Caco-2 (cell line): ENCODE data around the gene UBE2E2. TPM values are rescaled to one million over a fixed set of nuclear protein-coding genes. Genes with fewer than 3 reads are reported as not detected.

ENCODE experiments used
- Bru-seq: library from RNA; stranded (reverse); fragments of 400-500 nt; gene quantifications from one replicate; lab custom pipeline; 2021; lab: Mats Ljungman, UMichigan
- BruChase-seq, 2 experiments: library from RNA; stranded (reverse); fragments of 400-500 nt; gene quantifications; one replicate each; lab custom pipeline; 2021; lab: Mats Ljungman, UMichigan
- BruUV-seq: library from RNA; stranded (reverse); fragments of 400-500 nt; replicated peaks from 2 replicates; lab custom pipeline; 2021; lab: Mats Ljungman, UMichigan
- CTCF ChIA-PET: fragments of 300-600 bp; sonication (Branson Sonifier 250); formaldehyde crosslinking; loops from one replicate; lab custom pipeline; 2022; ENCODE audit warnings: antibody characterized with exemption; lab: Charles Lee
- POLR2A ChIA-PET: fragments of 300-600 bp; sonication (Branson Sonifier 250); formaldehyde crosslinking; loops from one replicate; lab custom pipeline; 2022; ENCODE audit warnings: antibody characterized with exemption; lab: Charles Lee
- DNase-seq, 2 experiments: peaks; one replicate each; pipeline versions ENCODE4 v3.0.0 to v3.0.0-alpha.2; 2020 to 2022
- H3K27me3 ChIP-seq: replicated peaks from 2 replicates; pipeline ENCODE4 v1.6.0; 2011; ENCODE audit warnings: low read length; ENCODE audit not compliant: control insufficient read depth, insufficient read depth
- H3K36me3 ChIP-seq: 2 replicates; pipeline ENCODE4 v1.5.1; 2011; ENCODE audit warnings: low read length; ENCODE audit not compliant: control insufficient read depth, insufficient read depth
- H3K4me1 ChIP-seq: fragments of 250-450 bp; sonication (Bioruptor Pico); 2 replicates; pipeline ENCODE4 v1.5.1; 2020; ENCODE audit warnings: mild to moderate bottlenecking
- H3K4me3 ChIP-seq: 2 replicates; pipeline ENCODE4 v1.5.1; 2011; ENCODE audit warnings: low read depth, mild to moderate bottlenecking, control low read depth, low read length
- H3K9me3 ChIP-seq: fragments of 250-450 bp; sonication (Bioruptor Pico); 2 replicates; pipeline ENCODE4 v1.5.1; 2020; ENCODE audit warnings: mild to moderate bottlenecking, moderate library complexity
- H3K27ac Mint-ChIP-seq: one replicate; pipeline ENCODE4 v1.8.0; 2022; ENCODE audit warnings: mixed read lengths; ENCODE audit not compliant: unreplicated experiment
- H3K27me3 Mint-ChIP-seq: one replicate; pipeline ENCODE4 v1.8.0; 2022; ENCODE audit warnings: mixed read lengths; ENCODE audit not compliant: insufficient read depth, unreplicated experiment
- H3K36me3 Mint-ChIP-seq: one replicate; pipeline ENCODE4 v1.8.0; 2022; ENCODE audit warnings: mild to moderate bottlenecking, mixed read lengths; ENCODE audit not compliant: insufficient read depth, unreplicated experiment
- H3K4me1 Mint-ChIP-seq: one replicate; pipeline ENCODE4 v1.8.0; 2022; ENCODE audit warnings: low read depth, mixed read lengths; ENCODE audit not compliant: unreplicated experiment
- H3K4me3 Mint-ChIP-seq: one replicate; pipeline ENCODE4 v1.8.0; 2022; ENCODE audit warnings: mild to moderate bottlenecking, moderate library complexity, mixed read lengths; ENCODE audit not compliant: unreplicated experiment
- H3K9me3 Mint-ChIP-seq: one replicate; pipeline ENCODE4 v1.8.0; 2022; ENCODE audit warnings: mixed read lengths; ENCODE audit not compliant: unreplicated experiment
- intact Hi-C: fragments of 100-400 bp; cut with micrococcal nuclease; formaldehyde crosslinking; loops from one replicate; pipeline ENCODE4 v1.10.0; 2022; ENCODE audit not compliant: unreplicated experiment
- long read RNA-seq: library from polyadenylated mRNA; stranded (forward); transcript quantifications from one replicate; pipeline ENCODE4 v2.0.0, GENCODE V29; 2022
- total RNA-seq: library from RNA; stranded (reverse); gene quantifications from 2 replicates; pipeline ENCODE4 v1.2.3, GENCODE V29; 2022
- TF ChIP-seq, protein P1 (sequence below), 2 experiments: fragments of 200-600 bp in 1 of 2; IDR thresholded peaks; 1 replicate in 1 of 2; 2 replicates in 1 of 2; pipeline versions ENCODE4 v1.5.1 to v1.8.0; 2011 to 2022; ENCODE audit warnings: antibody characterized with exemption in 1 of 2, control low read depth in 1 of 2, inconsistent platforms in 1 of 2, low read depth in 1 of 2, low read length in 1 of 2, mild to moderate bottlenecking in 1 of 2, moderate library complexity in 1 of 2; ENCODE audit not compliant: insufficient read depth in 1 of 2, severe bottlenecking in 1 of 2, unreplicated experiment in 1 of 2

Gene UBE2E2
- total RNA-seq (67.5 and 83.8 TPM in 2 replicates), Bru-seq, nascent RNA (percentile 82 among the genes with signal in this experiment), BruChase-seq, experiment 1, labeled RNA remaining after a 2-hour chase (percentile 88 among the genes with signal in this experiment), BruChase-seq, experiment 2, labeled RNA remaining after a 6-hour chase (percentile 75 among the genes with signal in this experiment)
- long read RNA-seq, partial matches to known transcripts, result 2 of 5 reads
- long read RNA-seq, other reads (novel, unspliced or antisense), result 3 of 5 reads

DNA sequence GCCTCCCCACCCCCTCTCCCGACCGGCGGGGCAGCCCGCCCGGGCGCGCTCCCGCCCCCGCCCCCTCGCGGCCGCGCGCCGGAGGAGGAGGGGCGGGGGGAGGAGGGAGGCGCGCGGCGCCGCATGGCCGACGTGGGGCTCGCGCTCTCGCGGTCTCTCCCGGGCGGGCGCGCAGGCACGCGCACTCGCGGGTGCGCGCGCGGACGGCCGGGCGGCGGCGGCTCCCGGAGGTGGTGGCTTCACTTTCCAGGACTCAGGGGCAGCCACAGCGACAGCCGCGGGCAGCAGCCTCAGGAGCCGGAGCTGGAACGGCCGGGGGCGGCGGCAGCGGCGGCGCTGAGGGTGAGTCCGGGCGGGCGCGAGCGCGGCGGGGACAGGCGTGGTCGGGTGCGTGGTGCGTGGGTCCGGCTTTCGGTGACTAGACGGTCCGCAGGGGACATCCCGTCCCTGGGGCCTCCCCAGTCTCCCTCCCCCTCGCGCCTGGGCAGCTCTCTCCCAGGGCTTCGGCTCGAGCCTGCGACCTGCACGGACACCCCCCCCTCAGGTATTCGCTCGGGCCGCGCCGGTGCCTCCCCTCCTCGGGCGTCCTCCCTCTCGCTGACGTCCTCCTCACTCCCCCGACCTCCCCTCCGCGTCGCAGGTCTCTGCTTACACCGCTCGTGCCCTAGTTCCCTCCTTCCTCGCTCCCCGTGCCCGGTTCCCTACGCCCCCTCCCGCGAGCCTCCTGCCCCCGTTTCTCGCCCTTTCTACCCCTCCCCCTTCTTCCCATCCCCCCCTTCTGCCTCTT lies at the start of gene UBE2E2:
TSS of gene UBE2E2 (plus strand) at position 407 of the 787 bp plus-strand sequence.
- H3K9me3 ChIP-seq, result no peaks in the 10 kb centered on the region
- no peaks in the 10 kb centered on the region for H3K36me3 ChIP-seq
- peaks cover 15% of the 10 kb centered on the region for H3K4me1 ChIP-seq
- Mint-ChIP-seq H3K4me3 (peak within 1 kb of the TSS; percentile 87), H3K27me3 (no peaks in the 10 kb centered on the region), H3K4me1 (peaks cover 8% of the 10 kb centered on the region), H3K9me3 (no peaks in the 10 kb centered on the region), H3K36me3 (peaks cover 11% of the 10 kb centered on the region), H3K27ac (peak within 1 kb of the TSS; percentile 78)
- TF ChIP-seq, protein P1, sequence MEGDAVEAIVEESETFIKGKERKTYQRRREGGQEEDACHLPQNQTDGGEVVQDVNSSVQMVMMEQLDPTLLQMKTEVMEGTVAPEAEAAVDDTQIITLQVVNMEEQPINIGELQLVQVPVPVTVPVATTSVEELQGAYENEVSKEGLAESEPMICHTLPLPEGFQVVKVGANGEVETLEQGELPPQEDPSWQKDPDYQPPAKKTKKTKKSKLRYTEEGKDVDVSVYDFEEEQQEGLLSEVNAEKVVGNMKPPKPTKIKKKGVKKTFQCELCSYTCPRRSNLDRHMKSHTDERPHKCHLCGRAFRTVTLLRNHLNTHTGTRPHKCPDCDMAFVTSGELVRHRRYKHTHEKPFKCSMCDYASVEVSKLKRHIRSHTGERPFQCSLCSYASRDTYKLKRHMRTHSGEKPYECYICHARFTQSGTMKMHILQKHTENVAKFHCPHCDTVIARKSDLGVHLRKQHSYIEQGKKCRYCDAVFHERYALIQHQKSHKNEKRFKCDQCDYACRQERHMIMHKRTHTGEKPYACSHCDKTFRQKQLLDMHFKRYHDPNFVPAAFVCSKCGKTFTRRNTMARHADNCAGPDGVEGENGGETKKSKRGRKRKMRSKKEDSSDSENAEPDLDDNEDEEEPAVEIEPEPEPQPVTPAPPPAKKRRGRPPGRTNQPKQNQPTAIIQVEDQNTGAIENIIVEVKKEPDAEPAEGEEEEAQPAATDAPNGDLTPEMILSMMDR (IDR thresholded peaks at IDR 0.05; ENCODE audit: insufficient read depth in 1 of 2, low read depth in 1 of 2, low read length in 1 of 2, severe bottlenecking in 1 of 2, unreplicated experiment in 1 of 2), result no peak
- H3K27me3 ChIP-seq, result no peaks in the 10 kb centered on the region
- no TSS peak for BruUV-seq
- ChIA-PET CTCF (interaction anchor here (1.0 kb wide), 1 partner anchor 8 kb away, joined by 3 read pairs; no protein-coding TSS in a partner anchor), POLR2A (no interaction called here)
- peak within 1 kb of the TSS; percentile 92 for H3K4me3 ChIP-seq
- intact Hi-C loops, result loop anchor here (1.0 kb wide), 2 partner anchors 15 to 16 kb away; no protein-coding TSS in a partner anchor
- peak; percentile 75 to 85 for DNase-seq

GRCh38 chr3:23153436-23153835 lies 49.7 kb upstream of the UBE2E2 start:
- Mint-ChIP-seq H3K36me3 (no peaks in the 10 kb centered on the region), H3K27ac (no peak overlapping the region), H3K27me3 (peaks cover 3% of the 10 kb centered on the region), H3K9me3 (no peaks in the 10 kb centered on the region), H3K4me1 (peaks cover 1% of the 10 kb centered on the region), H3K4me3 (no peak overlapping the region)
- no peaks in the 10 kb centered on the region for H3K36me3 ChIP-seq
- H3K4me1 ChIP-seq, result no peaks in the 10 kb centered on the region
- ChIA-PET CTCF (no interaction called here), POLR2A (no interaction called here)
- peaks cover 9% of the 10 kb centered on the region; the same call in 1 of the 2 replicates for H3K9me3 ChIP-seq
- H3K27me3 ChIP-seq, result no peaks in the 10 kb centered on the region
- no peak for DNase-seq
- intact Hi-C loops, result no loop called here
- TF ChIP-seq, protein P1 (IDR thresholded peaks at IDR 0.05; ENCODE audit: insufficient read depth in 1 of 2, low read depth in 1 of 2, low read length in 1 of 2, severe bottlenecking in 1 of 2, unreplicated experiment in 1 of 2), result no peak
- BruUV-seq, result no TSS peak
- no peak overlapping the region for H3K4me3 ChIP-seq

GRCh38 chr3:23157331-23157730 lies 45.8 kb upstream of the UBE2E2 start:
- H3K36me3 Mint-ChIP-seq, result no peaks in the 10 kb centered on the region
- H3K9me3 Mint-ChIP-seq, result no peaks in the 10 kb centered on the region
- H3K27me3 Mint-ChIP-seq, result peaks cover 3% of the 10 kb centered on the region
- intact Hi-C loops, result no loop called here
- H3K9me3 ChIP-seq, result peaks cover 9% of the 10 kb centered on the region; the same call in 1 of the 2 replicates
- H3K4me3 Mint-ChIP-seq, result no peak overlapping the region
- H3K27me3 ChIP-seq, result no peaks in the 10 kb centered on the region
- no TSS peak for BruUV-seq
- H3K27ac Mint-ChIP-seq, result no peak overlapping the region
- DNase-seq, result no peak
- CTCF ChIA-PET, result no interaction called here
- POLR2A ChIA-PET, result no interaction called here
- H3K4me1 Mint-ChIP-seq, result peaks cover 12% of the 10 kb centered on the region
- no peak overlapping the region for H3K4me3 ChIP-seq
- H3K4me1 ChIP-seq, result no peaks in the 10 kb centered on the region
- no peaks in the 10 kb centered on the region for H3K36me3 ChIP-seq
- TF ChIP-seq, protein P1 (IDR thresholded peaks at IDR 0.05; ENCODE audit: insufficient read depth in 1 of 2, low read depth in 1 of 2, low read length in 1 of 2, severe bottlenecking in 1 of 2, unreplicated experiment in 1 of 2), result no peak
